Peyer's patch (tissue), 4 donors: Measurements from ENCODE around the gene KIRREL3.

Experiments
- POLR2A ChIP-seq, 2 donors: fragments of 450-650 bp; IDR thresholded peaks; one replicate each; pipeline ENCODE4 v1.5.1; 2017; ENCODE audit warnings: antibody characterized with exemption in 2 of 2, mild to moderate bottlenecking in 2 of 2, moderate library complexity in 2 of 2
- TF ChIP-seq, protein P1 (sequence below), 6 experiments: fragments of 450-650 bp in 4 of 6; fragments of 200-600 bp in 2 of 6; sonication (generic) in 1 of 6; IDR thresholded peaks; one replicate each; pipeline ENCODE4 v1.5.1; 2017 to 2019; ENCODE audit warnings: antibody characterized with exemption in 6 of 6, mild to moderate bottlenecking in 3 of 6, moderate library complexity in 1 of 6

DNA sequence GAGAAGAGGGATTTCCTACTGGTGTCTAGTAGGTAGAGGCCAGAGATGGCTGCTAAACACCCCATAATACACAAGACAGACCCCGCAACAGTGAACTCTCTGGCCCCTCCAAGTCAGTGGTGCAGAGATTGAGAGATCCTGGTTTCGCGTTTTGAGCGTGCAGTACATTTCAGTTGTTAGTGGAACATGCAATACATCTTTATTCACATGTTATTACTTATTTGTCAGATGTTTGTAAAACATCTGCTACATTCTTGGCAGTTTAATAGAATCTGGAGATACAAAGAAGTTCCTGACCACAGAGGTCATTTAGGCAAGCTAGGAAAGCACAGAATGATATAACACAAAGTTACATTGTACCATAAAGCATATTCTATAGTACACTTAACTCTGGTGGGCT lies 603.6 kb downstream of the KIRREL3 start:
- TF ChIP-seq, protein P1, sequence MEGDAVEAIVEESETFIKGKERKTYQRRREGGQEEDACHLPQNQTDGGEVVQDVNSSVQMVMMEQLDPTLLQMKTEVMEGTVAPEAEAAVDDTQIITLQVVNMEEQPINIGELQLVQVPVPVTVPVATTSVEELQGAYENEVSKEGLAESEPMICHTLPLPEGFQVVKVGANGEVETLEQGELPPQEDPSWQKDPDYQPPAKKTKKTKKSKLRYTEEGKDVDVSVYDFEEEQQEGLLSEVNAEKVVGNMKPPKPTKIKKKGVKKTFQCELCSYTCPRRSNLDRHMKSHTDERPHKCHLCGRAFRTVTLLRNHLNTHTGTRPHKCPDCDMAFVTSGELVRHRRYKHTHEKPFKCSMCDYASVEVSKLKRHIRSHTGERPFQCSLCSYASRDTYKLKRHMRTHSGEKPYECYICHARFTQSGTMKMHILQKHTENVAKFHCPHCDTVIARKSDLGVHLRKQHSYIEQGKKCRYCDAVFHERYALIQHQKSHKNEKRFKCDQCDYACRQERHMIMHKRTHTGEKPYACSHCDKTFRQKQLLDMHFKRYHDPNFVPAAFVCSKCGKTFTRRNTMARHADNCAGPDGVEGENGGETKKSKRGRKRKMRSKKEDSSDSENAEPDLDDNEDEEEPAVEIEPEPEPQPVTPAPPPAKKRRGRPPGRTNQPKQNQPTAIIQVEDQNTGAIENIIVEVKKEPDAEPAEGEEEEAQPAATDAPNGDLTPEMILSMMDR (IDR thresholded peaks at IDR 0.05) = no peak
- TF ChIP-seq POLR2A (IDR thresholded peaks at IDR 0.05) = no peak
